ENCODE measurements around the gene RPL22.
"Not testable (repeated sequence)": the region's sequence is repeated elsewhere in the genome, so short reads cannot be mapped to it uniquely, and the experiment has no call there.

RPL22 gene

DNA sequence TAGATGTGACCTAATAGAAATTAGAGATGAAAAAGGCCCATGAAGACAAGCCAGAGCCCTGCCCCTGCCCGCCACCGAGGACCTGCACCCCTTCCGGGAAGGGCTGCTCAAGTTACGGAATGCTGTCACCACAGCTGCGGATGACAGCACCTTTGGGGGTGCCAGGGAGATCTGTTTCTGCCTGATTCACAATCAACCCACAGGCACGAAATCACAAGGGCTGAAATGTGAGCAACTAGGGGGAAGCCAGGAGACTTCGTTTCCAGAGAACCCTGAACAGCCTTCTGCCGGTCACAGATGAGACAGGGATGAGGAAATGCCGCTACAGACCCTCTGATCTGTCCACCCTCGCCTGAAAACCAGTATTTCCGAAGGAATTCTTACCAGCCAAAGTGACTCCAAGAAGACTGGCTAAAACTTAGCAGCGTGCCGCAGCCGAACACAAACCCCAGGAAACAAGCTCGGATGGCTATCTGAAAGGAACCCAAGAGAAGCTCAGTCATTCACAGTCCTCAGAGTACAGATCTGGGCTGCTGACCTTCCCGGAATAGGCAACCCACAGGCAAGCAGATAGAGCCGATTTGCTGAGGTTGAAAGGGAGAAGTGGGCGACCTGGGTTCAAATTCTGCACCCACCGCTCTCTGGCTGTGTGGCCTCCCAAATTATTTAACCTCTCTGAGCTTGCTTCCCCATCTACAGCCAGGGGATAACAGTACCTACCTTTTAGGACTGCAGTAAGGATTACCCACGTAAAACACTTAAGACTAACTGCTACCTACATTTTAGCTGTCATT is 35.3 kb upstream of the RPL22 start:
- DNase-seq (ENCODE audit: low read depth in 2 of 3, low spot score in 2 of 3), result no peak

DNA sequence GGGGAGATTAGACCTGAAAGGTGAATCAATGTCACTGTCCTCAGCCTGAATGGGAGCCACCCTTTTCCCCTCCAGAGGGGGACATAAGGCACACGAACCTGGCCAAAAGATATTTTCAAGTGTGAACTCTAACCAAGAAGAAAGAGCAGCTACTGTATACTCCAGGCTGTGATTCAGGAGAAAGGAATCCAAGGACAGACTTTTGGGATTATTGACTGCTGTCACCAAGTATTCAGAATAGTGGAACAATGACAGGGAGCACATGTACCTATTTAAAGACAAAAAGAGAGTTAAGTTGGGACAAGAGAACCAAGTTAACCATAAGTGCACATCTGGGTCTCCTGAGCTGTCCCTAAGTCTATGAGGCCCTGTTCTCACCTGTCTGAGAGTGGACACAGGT is 34.0 kb upstream of the RPL22 start:
- DNase-seq (ENCODE audit: low read depth in 2 of 3, low spot score in 2 of 3), result no peak

DNA sequence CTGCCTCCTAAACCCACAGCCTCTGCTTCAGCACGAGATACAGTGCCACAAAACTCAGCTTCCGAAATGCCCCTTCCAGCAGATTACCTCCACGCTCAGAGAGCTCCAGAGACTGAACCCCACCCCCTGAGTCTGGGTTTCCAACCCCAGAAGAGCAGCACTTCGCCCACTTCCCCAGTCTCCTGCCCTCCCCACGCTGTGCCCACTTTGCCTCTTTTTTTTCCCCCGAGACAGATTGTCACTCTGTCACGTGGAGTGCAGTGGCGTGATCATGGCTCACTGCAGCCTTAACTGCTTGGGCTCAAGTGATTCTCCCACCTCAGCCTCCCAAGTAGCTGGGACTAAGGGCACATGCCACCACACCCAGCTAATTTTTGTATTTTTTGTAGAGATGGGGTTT is 26.3 kb upstream of the RPL22 start:
- no peak for DNase-seq (ENCODE audit: low read depth in 2 of 3, low spot score in 2 of 3)

DNA sequence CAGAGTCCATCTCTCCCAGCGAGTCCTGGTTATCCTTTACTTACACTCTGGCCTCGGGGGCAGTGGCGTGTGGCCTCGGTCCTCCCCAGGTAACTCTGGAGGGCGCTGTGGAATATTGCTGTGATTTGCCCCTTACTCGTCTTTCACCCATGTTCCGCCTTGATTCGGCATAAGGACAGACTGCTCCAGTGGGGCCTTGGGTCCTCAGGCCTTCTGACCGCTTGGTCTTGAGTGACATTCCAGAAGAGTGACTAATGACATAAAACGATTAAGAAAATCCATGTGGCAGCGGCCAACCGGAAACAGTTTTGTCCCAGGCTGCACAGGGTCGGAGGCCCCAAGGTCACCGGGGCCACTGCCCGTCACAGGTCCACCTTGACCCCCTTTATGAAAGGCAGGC is 25.3 kb upstream of the RPL22 start:
- no peak for DNase-seq (ENCODE audit: low read depth in 2 of 3, low spot score in 2 of 3)

DNA sequence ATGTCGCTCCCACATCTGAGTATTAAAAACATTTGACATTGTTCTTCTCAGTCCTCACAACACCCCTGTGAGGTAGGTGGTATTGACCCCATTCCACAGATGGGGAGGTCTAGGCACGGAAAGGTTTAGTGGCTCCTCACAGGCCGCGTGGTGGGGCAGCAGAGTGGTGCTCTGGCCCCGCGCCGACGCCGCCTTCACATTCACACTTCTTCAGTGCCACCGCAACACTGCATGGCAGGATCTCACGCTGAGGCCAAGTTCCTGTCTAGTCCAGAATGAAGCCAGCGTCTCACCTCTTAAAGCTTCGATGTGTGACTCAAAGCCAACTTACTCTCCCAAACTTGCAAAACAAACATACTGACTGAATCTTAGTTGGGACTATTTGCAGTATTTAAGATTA is 24.2 kb upstream of the RPL22 start:
- no peak for DNase-seq (ENCODE audit: low read depth in 2 of 3, low spot score in 2 of 3)

DNA sequence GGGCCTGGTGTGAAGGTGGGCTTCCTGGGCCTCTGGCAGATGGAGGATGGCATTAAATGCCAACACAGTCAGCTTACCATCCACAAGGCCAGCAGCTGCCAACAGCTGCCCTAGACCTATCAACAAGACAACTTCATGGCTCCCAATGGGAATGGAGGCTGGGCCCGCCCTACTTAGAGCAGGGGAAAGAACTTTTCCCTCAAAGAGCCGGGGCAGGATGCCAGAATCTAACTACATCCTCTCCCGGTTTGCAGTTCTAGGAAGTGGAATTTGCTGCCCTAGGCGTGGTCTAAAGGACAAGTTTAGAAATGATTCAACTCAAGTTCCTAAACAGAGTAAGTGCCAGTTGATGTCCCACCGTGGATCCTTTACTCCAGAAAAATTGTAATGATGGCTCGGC is 23.2 kb upstream of the RPL22 start:
- DNase-seq (ENCODE audit: low read depth in 2 of 3, low spot score in 2 of 3), result no peak

DNA sequence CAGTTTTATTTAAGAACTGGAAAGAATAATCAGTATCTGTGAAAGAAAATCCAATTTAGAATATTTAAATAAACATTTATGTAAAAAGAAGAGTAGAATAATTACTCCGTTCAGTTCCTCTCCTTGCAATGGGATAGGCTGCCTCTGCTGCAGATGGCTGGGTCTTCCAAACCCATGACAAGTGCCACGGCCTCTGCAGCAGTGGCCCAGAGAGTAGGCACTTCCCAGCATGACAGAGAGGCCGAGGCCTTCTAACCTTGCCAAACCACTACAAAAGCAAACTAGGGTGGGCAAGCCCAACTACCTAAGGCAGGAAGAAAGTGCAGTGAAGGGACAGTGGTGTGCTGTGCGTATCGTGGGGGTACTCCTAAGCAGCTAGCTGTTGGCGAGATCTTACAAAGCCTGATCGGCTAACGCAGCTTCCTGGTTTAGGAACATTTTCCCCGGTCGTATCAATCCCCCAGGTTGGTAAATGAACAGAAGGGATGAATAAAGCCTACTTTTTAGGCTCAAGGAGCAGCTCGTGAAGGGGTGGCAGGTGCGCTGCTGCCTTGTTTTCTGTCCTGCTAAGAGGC is 21.9 kb upstream of the RPL22 start:
- DNase-seq (ENCODE audit: low read depth in 2 of 3, low spot score in 2 of 3), result no peak

DNA sequence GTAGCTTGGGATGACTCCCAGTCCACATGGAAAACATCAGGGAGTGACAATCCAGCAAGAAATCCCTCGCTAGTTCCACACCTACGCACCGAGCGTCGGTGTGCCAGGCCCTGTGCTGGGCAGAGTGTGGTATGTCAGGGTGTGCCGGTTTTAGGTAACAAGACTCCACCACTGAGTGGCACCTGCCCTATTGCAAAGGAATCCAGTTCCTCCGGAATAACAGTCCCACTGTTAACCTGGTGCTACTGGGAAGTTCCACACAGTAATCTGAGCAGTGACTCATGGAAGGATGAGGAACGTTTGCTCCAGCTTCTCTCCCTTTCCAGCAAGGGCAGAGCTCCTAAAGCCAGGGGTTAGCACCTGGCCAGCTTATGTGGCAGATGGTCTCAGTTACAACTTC is 20.8 kb upstream of the RPL22 start:
- no peak for DNase-seq (ENCODE audit: low read depth in 2 of 3, low spot score in 2 of 3)

DNA sequence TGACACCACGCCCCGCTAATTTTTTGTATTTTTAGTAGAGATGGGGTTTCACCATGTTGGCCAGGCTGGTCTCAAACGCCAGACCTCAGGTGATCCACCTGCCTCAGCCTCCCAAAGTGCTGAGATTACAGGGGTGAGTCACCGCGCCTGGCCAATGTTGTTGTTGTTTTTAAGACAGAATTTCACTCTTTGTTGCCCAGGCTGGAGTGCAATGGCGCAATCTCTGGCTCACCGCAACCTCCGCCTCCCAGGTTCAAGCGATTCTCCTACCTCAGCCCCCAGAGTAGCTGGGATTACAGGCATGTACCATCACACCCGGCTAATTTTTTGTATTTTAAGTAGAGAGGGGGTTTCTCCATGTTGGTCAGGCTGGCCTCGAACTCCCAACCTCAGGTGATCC is 20.2 kb upstream of the RPL22 start:
- DNase-seq (ENCODE audit: low read depth in 2 of 3, low spot score in 2 of 3), result not testable (repeated sequence)

DNA sequence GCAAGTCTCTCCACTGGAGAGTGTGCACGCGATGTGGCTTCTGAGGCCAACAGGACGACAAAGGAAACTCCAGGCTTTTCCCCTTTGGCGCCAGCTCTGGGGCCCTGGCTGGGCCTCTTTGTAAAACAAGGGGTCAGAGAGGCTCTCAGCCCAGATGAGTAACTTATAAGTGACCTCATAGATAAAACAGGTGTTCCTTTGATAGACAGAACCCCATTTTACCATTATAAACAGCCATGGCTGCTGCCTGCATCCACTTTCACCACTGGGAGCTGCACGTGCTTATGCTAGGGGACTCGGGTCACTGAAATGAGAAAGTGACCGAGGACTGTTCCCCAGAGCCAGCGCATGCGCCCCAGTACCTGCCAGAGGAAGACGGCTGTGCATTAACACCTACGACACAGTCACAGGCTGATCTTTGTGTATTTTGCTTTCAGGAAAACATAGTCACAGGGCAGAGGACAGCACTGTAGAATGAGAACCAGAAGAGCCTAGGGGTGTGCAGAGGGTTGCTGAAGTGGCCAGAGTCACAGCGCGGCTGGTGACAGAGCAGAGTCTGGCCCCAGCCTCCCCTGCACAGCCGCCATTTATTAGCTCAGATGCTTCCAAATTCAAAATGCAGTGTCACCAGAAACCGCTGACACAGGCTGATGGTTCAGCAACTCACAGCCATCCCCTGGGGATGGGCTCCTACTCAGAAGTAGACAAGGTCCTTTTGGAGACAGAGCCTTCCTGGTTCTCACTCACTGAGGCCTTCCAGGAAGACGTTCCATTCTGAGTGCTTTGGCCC is 19.2 kb upstream of the RPL22 start:
- no peak for DNase-seq (ENCODE audit: low read depth in 2 of 3, low spot score in 2 of 3)

DNA sequence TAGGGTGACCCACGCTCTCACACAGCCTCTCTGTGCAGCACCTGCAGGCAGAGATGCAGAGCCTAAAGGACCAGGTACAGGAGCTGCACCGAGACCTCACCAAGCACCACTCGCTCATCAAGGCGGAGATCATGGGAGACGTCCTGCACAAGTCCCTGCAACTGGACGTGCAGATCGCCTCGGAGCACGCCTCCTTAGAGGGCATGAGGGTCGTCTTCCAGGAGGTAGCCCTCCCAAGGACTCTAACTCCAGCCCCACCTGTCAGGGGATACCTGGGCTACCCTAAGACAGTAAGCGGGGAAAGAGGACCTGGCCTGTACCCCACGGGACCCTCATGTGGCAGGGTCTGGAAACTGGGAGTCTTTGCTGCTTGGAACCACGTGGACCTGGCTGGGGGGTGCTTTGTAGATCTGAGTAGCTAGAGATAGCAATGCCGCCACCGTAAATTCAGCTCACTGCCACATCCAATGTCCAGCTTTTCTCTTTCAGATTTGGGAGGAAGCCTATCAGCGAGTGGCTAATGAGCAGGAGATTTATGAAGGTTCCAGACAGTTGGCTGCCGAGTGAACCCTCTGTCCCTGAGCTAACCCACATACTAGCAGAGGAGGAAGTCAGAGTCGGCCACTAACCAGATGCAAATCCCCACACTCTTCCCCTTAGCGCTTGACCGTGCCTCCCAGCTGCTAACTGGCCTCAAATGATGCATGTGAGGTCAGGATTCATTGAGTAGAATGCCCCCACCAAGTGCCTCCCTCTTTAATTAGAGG is 13.0 kb upstream of the RPL22 start:
- DNase-seq (ENCODE audit: low read depth in 2 of 3, low spot score in 2 of 3), result no peak

DNA sequence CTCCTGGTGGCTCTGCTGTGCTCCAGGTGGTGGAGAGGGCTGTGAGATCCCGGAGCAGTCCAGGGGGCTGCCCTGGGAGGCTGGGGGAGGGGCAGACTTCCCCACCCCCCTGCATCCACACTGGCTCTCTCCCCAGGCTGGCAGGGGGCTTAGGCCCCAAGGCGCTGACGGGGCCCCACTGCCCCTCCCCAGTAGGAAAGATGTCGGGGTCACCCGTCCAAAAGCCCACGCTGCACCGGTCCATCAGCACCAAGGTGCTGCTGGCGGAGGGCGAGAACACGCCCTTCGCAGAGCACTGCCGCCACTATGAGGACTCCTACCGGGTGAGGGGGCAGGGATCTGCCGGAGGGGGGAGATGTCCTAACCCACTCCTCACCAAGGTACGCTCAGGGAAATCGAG is 12.3 kb upstream of the RPL22 start:
- no peak for DNase-seq (ENCODE audit: low read depth in 2 of 3, low spot score in 2 of 3)

DNA sequence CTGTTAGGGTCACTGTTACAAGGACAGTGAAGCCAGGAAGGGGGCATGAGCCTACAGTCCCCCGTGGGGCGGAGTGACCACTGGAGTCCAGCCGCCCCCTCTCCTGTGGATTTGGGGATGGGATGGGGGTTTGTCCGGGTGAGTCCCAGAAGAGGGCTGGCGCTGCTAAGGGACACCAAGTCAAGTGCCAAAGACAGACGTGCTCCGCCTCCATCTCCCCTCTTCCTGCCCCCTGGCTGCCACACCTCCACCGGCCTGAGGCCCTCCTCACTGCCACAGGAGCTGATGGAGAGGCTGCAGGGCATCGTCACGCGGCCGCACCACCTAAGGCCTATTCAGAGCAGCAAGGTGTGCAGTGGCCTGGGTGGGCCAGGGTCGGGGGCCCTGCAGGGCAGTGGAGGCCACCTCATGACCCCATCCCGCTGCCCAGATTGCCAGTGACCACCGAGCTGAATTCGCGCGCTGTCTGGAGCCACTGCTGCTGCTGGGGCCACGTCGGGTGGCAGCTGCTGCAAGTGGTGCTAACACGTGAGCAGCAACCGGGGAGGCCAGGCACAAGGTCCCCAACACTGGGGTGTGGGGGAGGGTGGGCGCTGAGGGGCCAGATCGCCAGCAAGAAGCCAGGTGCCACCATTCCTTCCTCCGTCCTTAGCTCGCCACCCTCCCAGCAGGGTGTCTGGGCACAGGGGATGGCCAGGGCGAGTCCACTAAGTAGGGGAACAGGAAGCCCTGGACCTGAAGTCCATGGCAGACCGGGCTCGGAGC is 11.4 kb upstream of the RPL22 start:
- DNase-seq (ENCODE audit: low read depth in 2 of 3, low spot score in 2 of 3), result no peak

DNA sequence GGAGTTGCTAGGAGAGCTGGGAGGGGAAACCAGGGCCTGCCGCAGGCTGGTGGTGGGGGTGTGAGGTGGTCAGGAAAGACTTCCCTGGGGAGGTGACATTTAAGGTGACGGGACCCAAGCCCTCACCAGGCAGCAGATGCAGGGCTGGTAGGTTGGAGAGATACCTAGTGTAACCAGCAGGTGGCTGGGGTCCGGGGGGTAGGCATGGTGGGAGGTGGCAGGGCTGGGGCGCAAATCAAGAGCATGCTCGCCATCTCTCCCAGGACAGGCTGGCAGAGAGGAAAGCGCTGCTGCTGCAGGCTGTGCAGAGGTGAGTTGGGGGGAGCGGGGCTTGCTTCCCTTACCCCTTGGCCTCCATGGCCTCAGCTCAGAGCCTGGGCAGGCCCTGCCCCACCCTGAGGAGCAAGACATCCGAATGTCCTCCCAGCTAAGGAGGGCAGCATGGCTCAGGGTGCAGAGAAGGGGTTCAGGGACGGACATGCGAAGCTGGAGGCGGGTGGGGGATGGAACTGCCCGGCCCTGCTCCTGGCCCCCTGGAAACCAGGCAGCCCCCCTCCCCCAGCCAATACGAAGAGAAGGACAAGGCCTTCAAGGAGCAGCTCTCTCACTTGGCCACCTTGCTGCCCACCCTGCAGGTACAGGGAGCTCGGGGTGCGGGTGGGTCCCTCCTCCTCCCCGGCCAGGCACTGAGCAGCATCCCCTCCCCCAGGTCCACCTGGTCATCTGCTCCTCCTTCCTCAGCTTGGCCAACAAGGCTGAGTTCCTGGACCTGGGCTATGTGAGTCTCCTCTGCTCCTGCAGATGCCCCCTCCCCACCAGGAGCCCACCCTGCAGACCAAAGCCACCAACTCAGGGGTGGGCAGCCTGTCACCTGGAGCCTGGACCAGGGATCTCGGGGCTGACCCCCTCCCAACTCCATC is 10.5 kb upstream of the RPL22 start:
- DNase-seq (ENCODE audit: low read depth in 2 of 3, low spot score in 2 of 3), result no peak

DNA sequence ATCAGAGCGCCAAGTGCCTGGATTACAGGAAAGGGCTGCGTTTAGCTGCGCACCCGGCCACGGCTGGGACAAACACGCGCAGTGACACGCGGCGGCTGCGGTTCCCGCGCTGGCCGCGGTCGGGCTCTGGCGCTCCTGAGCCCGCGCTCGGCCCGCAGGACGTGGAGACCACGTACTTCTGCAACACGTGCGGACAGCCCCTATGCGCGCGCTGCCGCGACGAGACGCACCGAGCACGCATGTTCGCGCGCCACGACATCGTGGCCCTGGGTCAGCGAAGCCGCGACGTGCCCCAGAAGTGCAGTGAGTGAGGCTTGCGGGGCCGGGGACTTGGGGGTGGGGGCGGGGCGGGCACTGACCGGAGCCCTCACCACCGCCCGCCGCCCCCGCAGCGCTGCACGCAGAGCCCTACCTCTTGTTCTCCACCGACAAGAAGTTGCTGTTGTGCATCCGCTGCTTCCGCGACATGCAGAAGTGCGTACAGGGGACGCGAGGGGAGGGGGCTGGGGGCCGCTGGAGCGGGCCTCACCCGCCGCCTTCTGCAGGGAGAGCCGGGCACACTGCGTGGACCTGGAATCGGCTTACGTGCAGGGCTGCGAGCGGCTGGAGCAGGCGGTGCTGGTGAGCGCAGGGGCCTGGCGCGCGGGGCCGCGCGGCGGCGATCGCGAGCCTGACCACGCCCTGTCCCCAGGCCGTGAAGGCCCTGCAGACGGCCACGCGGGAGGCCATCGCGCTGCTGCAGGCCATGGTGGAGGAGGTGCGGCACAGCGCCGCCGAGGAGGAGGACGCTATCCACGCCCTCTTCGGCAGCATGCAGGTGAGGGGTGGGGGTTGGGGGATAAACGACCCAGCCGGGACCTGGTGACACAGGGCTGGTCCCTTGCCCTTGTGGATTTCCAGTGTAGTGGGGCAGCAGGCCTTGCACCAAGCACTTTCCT is 9.6 kb upstream of the RPL22 start:
- no peak for DNase-seq (ENCODE audit: low read depth in 2 of 3, low spot score in 2 of 3)

DNA sequence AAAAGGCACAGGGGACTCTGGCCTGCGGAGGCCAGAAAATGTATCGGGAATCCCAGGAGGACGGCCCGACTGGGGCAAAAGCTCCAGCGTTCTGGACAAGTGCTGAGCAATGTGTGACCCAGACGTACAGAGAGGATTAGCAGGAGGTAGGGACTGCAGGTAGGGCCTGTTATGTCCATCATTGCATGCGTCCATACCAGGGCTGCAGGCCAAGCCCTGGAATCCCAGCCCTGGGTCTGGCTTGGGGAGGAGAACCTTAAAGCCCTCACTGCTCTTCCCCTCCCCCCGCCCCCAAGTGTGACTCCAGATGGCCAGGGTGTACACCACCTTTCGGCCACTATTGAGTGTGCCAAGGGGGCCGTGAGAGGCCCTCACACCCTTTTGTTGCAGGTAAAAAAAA is 8.5 kb upstream of the RPL22 start:
- DNase-seq (ENCODE audit: low read depth in 2 of 3, low spot score in 2 of 3), result no peak

DNA sequence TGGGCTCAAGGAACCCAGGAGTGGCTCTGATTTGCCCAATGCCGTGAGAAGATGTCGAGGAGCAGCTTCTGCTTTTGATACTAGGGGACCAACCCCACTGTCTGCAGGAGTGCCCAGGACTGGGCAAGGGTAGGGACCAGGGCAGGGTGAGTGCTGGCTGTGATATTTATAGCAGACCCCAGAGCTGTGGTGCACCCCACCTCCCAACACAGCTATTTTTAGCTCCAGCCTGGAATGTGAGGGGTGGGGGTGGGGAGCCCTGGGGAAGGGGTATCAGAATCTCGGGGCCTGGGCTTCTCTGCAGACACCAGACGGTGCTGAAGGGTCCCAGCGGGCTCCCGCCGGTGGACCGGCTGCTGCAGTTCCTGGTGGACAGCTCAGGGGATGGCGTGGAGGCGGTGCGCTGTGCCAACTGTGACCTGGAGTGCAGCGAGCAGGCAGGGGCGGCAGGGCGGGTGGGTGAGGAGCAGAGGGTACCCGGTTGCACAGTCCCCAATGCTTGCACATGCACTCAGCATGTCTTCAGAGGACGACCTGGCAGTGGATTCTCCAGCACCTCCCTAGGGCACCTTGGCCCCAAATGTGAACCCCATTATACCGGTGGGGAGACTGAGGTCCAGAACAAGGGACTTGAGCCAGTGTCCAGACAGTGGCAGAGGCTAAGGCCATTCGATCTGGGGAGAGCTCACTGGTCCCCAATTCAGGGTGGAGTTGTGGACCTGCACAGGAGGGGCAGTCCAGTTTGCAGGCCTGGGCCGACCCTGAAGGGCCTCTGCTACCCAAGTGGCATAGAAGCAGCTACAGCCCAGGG is 7.9 kb upstream of the RPL22 start:
- DNase-seq (ENCODE audit: low read depth in 2 of 3, low spot score in 2 of 3), result no peak

DNA sequence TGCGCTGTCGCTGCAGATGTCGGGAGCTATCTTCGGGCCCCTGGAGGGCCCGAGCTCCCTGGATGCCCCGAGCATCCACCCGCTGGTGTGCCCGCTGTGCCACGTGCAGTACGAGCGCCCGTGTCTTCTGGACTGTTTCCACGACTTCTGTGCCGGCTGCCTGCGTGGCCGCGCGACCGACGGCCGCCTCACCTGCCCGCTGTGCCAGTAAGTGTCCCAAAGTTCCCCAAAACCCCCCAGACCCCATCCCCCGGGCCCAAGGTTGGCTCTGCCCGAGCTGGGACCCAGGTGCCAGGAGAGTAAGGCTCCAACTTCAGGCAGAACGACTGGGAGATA is 7.1 kb upstream of the RPL22 start:
- DNase-seq (ENCODE audit: low read depth in 2 of 3, low spot score in 2 of 3), result no peak
